Retina (tissue), 1 donor: ENCODE results near the gene ANKEF1.
"Not testable (repeated sequence)": the region's sequence is repeated elsewhere in the genome, so short reads cannot be mapped to it uniquely, and the experiment has no call there.

ENCODE experiments used
- DNase-seq: peaks from one replicate; pipeline ENCODE4 v3.0.0-alpha.2; 2016

The ANKEF1 gene

GRCh38 chr20:10034717-10035571 is at the start of gene ANKEF1:
Gene ANKEF1 (plus strand): TSS chr20:10034987. CDS start chr20:10038302, 3,315 bp downstream.
- peak; percentile 88 for DNase-seq

- DNase-seq, result no peak
Measured at GRCh38 chr20:9985281-9985680, 49.5 kb upstream of the ANKEF1 start.

- no peak for DNase-seq
Measured at GRCh38 chr20:9985773-9986172, 49.0 kb upstream of the ANKEF1 start.

- DNase-seq, result no peak
Measured at GRCh38 chr20:9989066-9989724, 45.6 kb upstream of the ANKEF1 start.

- DNase-seq, result no peak
Measured at GRCh38 chr20:9993137-9993536, 41.6 kb upstream of the ANKEF1 start.

GRCh38 chr20:9994676-9995075 is 40.1 kb upstream of the ANKEF1 start:
- no peak for DNase-seq

- DNase-seq, result no peak
Measured at GRCh38 chr20:9995510-9996272, 39.1 kb upstream of the ANKEF1 start.

- DNase-seq, result no peak
Measured at GRCh38 chr20:9996944-9997343, 37.8 kb upstream of the ANKEF1 start.

GRCh38 chr20:9999645-10000044 is 35.1 kb upstream of the ANKEF1 start:
- DNase-seq, result no peak

- DNase-seq, result no peak
Measured at GRCh38 chr20:10002866-10003265, 31.9 kb upstream of the ANKEF1 start.

- DNase-seq, result no peak
Measured at GRCh38 chr20:10004900-10005299, 29.9 kb upstream of the ANKEF1 start.

GRCh38 chr20:10005885-10006284 is 28.9 kb upstream of the ANKEF1 start:
- no peak for DNase-seq

- peak; percentile 15 for DNase-seq
Measured at GRCh38 chr20:10006447-10007090, 28.2 kb upstream of the ANKEF1 start.

GRCh38 chr20:10007158-10007557 is 27.6 kb upstream of the ANKEF1 start:
- DNase-seq, result no peak

GRCh38 chr20:10007747-10008146 is 27.0 kb upstream of the ANKEF1 start:
- DNase-seq, result peak; percentile 5

GRCh38 chr20:10012464-10012863 is 22.3 kb upstream of the ANKEF1 start:
- DNase-seq, result no peak

- DNase-seq, result no peak
Measured at GRCh38 chr20:10014431-10014830, 20.4 kb upstream of the ANKEF1 start.

GRCh38 chr20:10020937-10021336 is 13.8 kb upstream of the ANKEF1 start:
- DNase-seq, result no peak

- DNase-seq, result no peak
Measured at GRCh38 chr20:10022625-10023024, 12.2 kb upstream of the ANKEF1 start.

GRCh38 chr20:10023911-10024310 is 10.9 kb upstream of the ANKEF1 start:
- no peak for DNase-seq

GRCh38 chr20:10031451-10032215 is 3.2 kb upstream of the ANKEF1 start:
- not testable (repeated sequence) for DNase-seq

- DNase-seq, result not testable (repeated sequence)
Measured at GRCh38 chr20:10032269-10032668, 2.5 kb upstream of the ANKEF1 start.
